Transverse colon (tissue), 4 donors: Measurements from ENCODE around the gene CIAPIN1.

Source experiments
- CTCF ChIP-seq, 5 experiments: fragments of 200-600 bp in 3 of 5; fragments of 450-650 bp in 2 of 5; sonication (generic) in 3 of 5; IDR thresholded peaks; 1 replicate in 2 of 5; 2 replicates in 3 of 5; pipeline ENCODE4 v1.5.1; 2016 to 2017; ENCODE audit warnings: antibody characterized with exemption in 5 of 5, inconsistent platforms in 3 of 5, mild to moderate bottlenecking in 2 of 5, moderate library complexity in 1 of 5
- EP300 ChIP-seq: sonication (generic); formaldehyde crosslinking; IDR thresholded peaks from one replicate; pipeline ENCODE4 v1.6.1; 2017; ENCODE audit warnings: antibody characterized with exemption, low read depth
- POLR2A ChIP-seq: fragments of 450-650 bp; IDR thresholded peaks from one replicate; pipeline ENCODE4 v1.6.1; 2016; ENCODE audit warnings: antibody characterized with exemption, mild to moderate bottlenecking, moderate library complexity
- POLR2AphosphoS5 ChIP-seq, 3 donors: sonication (generic); formaldehyde crosslinking; IDR thresholded peaks; one replicate each; pipeline ENCODE4 v1.6.1; 2016; ENCODE audit warnings: antibody characterized with exemption in 3 of 3

- TF ChIP-seq CTCF (IDR thresholded peaks at IDR 0.05) (no peak), POLR2A (no peak), POLR2AphosphoS5 (IDR thresholded peaks at IDR 0.05) (no peak), EP300 (no peak)
Measured at GRCh38 chr16:57387598-57388354, 59.4 kb downstream of the CIAPIN1 start.
